A549 treated with GW870086 at 1 μM for 4 hours (cell line): ENCODE data around the gene ILRUN. TPM values are rescaled to one million over a fixed set of nuclear protein-coding genes. Genes with fewer than 3 reads are reported as not detected.

Experiments used
- total RNA-seq: library from RNA; stranded (reverse); fragments of 200-300 nt; extraction: Qiagen RNA extraction; gene quantifications from 5 replicates; pipeline ENCODE4 v1.2.3, GENCODE V29; 2022; ENCODE audit warnings: low read depth

Gene ILRUN
- total RNA-seq, result 33.1 to 35.7 TPM (median 34.6 TPM) in 5 replicates

GRCh38 chr6:34696739-34697543 is at the start of gene ILRUN:
TSS of gene ILRUN (minus strand) at chr6:34696767. CDS start at chr6:34696603, 164 bp downstream.

Other genes starting within 250 kb of the ILRUN start
- gene PACSIN1, start 230.7 kb downstream of the ILRUN start, total RNA-seq, result 0.03 to 0.08 TPM (median 0.03 TPM) in 3 of 5 replicates, not detected in the others
- 1.2 to 2.1 TPM (median 1.9 TPM) in 5 replicates for gene SPDEF, start 140.4 kb downstream of the ILRUN start, total RNA-seq
- 198 to 240 TPM (median 202 TPM) in 5 replicates for gene SNRPC, start 60.7 kb upstream of the ILRUN start, total RNA-seq
- 4.1 to 5.9 TPM (median 5.7 TPM) in 5 replicates for gene BLTP3A, start 95.3 kb upstream of the ILRUN start, total RNA-seq
- 19.2 to 20.9 TPM (median 19.8 TPM) in 5 replicates for gene TAF11, start 191.3 kb upstream of the ILRUN start, total RNA-seq
- 5.3 to 7.7 TPM (median 6.8 TPM) in 5 replicates for gene ANKS1A, start 192.5 kb upstream of the ILRUN start, total RNA-seq